ENCODE measurements around the gene DHRS13. TPM values are rescaled to one million over a fixed set of nuclear protein-coding genes. Genes with fewer than 3 reads are reported as not detected.
A peak's percentile ranks its signal among the peaks of the same experiment; 100 is the strongest.

Gene DHRS13
- total and polyA plus RNA-seq, 2 donors (not counting 3 experiments of a cell fraction or from before 2014, with no cell fraction given), result 7.2 to 9.3 TPM

GRCh38 chr17:28944862-28945741 is 42.2 kb upstream of the DHRS13 start:
- H2AFZ ChIP-seq (ENCODE audit: low read depth, low read length), result no peak overlapping the region
- BruUV-seq (replicated peaks), result no TSS peak
- H3K27ac ChIP-seq (ENCODE audit: insufficient read depth, low read depth, low read length), result peak overlapping the region; percentile 94
- ChIA-PET POLR2A (no interaction called here), CTCF (interaction anchor here (0.7 to 2.4 kb wide), 8 partner anchors 8 to 298 kb away, joined by 3 to 11 read pairs (median 6); no protein-coding TSS in a partner anchor)
- no peak for TF ChIP-seq POLR2AphosphoS5 (IDR thresholded peaks at IDR 0.05; ENCODE audit: insufficient read depth, low read depth, low read length)
- TF ChIP-seq, protein P1, sequence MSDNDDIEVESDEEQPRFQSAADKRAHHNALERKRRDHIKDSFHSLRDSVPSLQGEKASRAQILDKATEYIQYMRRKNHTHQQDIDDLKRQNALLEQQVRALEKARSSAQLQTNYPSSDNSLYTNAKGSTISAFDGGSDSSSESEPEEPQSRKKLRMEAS (IDR thresholded peaks at IDR 0.05; ENCODE audit: insufficient read depth, insufficient read length), result no peak
- no peak for TF ChIP-seq FOS (IDR thresholded peaks at IDR 0.05; ENCODE audit: borderline replicate concordance, insufficient read depth, low read length)
- TF ChIP-seq JUN (IDR thresholded peaks at IDR 0.05; ENCODE audit: borderline replicate concordance, insufficient read depth, insufficient read length, low read depth), result no peak
- no peak for TF ChIP-seq GATA2 (IDR thresholded peaks at IDR 0.05; ENCODE audit: insufficient read depth, insufficient read length, low read depth, low read length)
- TF ChIP-seq POLR2A (IDR thresholded peaks at IDR 0.05; ENCODE audit: low read depth, low read length), result no peak
- no peak for TF ChIP-seq EZH2 (IDR thresholded peaks at IDR 0.05; ENCODE audit: borderline replicate concordance, low read depth, low read length, severe bottlenecking)
- TF ChIP-seq MYC (IDR thresholded peaks at IDR 0.05; ENCODE audit: low read depth, low read length), result no peak
- TF ChIP-seq, protein P2, sequence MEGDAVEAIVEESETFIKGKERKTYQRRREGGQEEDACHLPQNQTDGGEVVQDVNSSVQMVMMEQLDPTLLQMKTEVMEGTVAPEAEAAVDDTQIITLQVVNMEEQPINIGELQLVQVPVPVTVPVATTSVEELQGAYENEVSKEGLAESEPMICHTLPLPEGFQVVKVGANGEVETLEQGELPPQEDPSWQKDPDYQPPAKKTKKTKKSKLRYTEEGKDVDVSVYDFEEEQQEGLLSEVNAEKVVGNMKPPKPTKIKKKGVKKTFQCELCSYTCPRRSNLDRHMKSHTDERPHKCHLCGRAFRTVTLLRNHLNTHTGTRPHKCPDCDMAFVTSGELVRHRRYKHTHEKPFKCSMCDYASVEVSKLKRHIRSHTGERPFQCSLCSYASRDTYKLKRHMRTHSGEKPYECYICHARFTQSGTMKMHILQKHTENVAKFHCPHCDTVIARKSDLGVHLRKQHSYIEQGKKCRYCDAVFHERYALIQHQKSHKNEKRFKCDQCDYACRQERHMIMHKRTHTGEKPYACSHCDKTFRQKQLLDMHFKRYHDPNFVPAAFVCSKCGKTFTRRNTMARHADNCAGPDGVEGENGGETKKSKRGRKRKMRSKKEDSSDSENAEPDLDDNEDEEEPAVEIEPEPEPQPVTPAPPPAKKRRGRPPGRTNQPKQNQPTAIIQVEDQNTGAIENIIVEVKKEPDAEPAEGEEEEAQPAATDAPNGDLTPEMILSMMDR (IDR thresholded peaks at IDR 0.05; ENCODE audit: extremely low read depth in 1 of 2, insufficient read depth in 1 of 2, low read depth in 1 of 2, low read length in 2 of 2), result no peak
- H3K27me3 ChIP-seq (ENCODE audit: control insufficient read depth in 2 of 2, insufficient read depth in 2 of 2, low read length in 2 of 2), result no peaks in the 10 kb centered on the region
- FAIRE-seq (peak; percentile 8), DNase-seq (ENCODE audit: low read depth, low spot score) (no peak)
- H3K4me1 ChIP-seq (ENCODE audit: control insufficient read depth, extremely low read depth, insufficient read depth, low read length), result peaks cover 42% of the 10 kb centered on the region
- no peak overlapping the region for H3K4me3 ChIP-seq (replicated peaks in 1 of 3; ENCODE audit: insufficient read depth in 1 of 3, low read depth in 1 of 3, low read length in 3 of 3)
- peaks cover 6% of the 10 kb centered on the region for H4K20me1 ChIP-seq (replicated peaks; ENCODE audit: control insufficient read depth, extremely low read depth, insufficient read depth, low read length)
- intact Hi-C loops (cut with micrococcal nuclease) (loop anchor here (5.0 kb wide), 1 partner anchor 48 kb away; the partner anchor contains the start of gene FLOT2), dilution Hi-C loops (cut with MboI; ENCODE audit: extremely low pct_ligation_motif_present, low sequenced_read_pairs) (no loop called here)
- peaks cover 80% of the 10 kb centered on the region for H3K79me2 ChIP-seq (ENCODE audit: control insufficient read depth, insufficient read depth, low read length)
- no peaks in the 10 kb centered on the region for H3K36me3 ChIP-seq (ENCODE audit: control insufficient read depth in 2 of 2, extremely low read depth in 1 of 2, insufficient read depth in 2 of 2, low read length in 2 of 2)
- peak overlapping the region; percentile 55 for H3K4me2 ChIP-seq (ENCODE audit: insufficient read depth, low read length)
- no peaks in the 10 kb centered on the region for H3K9me3 ChIP-seq (replicated peaks; ENCODE audit: control insufficient read depth, insufficient read depth, low read length)
- no peaks in the 10 kb centered on the region for H3K9me1 ChIP-seq (replicated peaks; ENCODE audit: control insufficient read depth, extremely low read depth, insufficient read depth, low read length)
- peak overlapping the region; percentile 66 for H3K9ac ChIP-seq (replicated peaks; ENCODE audit: extremely low read depth, insufficient read depth, low read length)

Measured in endothelial cell of umbilical vein (primary cell).